Activated naive CD8-positive, alpha-beta T cell (primary cell): ENCODE results near the gene ZMYM2.
"Not testable (repeated sequence)": the region's sequence is repeated elsewhere in the genome, so short reads cannot be mapped to it uniquely, and the experiment has no call there.

Experiments used
- H3K27ac Mint-ChIP-seq: one replicate; pipeline ENCODE4 v1.8.0; 2021; ENCODE audit warnings: mixed read lengths
- H3K27me3 Mint-ChIP-seq: one replicate; pipeline ENCODE4 v1.8.0; 2021; ENCODE audit warnings: mixed read lengths
- H3K36me3 Mint-ChIP-seq: one replicate; pipeline ENCODE4 v1.8.0; 2021; ENCODE audit warnings: mixed read lengths
- H3K4me1 Mint-ChIP-seq: one replicate; pipeline ENCODE4 v1.8.0; 2021; ENCODE audit warnings: low read depth, mixed read lengths
- H3K4me3 Mint-ChIP-seq: one replicate; pipeline ENCODE4 v1.8.0; 2021; ENCODE audit warnings: mild to moderate bottlenecking, mixed read lengths
- H3K9me3 Mint-ChIP-seq: one replicate; pipeline ENCODE4 v1.8.0; 2021; ENCODE audit warnings: low read depth, mixed read lengths

The ZMYM2 gene

DNA sequence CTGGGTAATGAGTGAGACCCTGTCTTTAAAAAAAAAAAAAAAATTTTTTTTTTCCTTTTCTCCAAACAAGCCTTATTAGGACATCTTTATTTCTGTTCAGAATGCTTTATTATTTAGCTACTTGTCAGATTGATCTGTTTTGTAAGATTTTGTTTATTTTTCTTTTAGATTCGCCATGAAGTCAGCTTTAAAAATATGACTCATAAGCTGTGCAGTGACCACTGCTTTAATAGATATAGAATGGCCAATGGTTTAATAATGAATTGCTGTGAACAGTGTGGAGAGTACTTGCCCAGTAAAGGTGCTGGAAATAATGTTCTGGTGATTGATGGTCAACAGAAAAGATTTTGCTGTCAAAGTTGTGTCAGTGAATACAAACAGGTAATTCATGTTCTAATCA lies 47.7 kb downstream of the ZMYM2 start:
- Mint-ChIP-seq H3K9me3 (no peaks in the 10 kb centered on the region), H3K36me3 (peaks cover 23% of the 10 kb centered on the region), H3K27ac (no peak overlapping the region), H3K27me3 (no peaks in the 10 kb centered on the region), H3K4me3 (no peak overlapping the region), H3K4me1 (peaks cover 9% of the 10 kb centered on the region)

DNA sequence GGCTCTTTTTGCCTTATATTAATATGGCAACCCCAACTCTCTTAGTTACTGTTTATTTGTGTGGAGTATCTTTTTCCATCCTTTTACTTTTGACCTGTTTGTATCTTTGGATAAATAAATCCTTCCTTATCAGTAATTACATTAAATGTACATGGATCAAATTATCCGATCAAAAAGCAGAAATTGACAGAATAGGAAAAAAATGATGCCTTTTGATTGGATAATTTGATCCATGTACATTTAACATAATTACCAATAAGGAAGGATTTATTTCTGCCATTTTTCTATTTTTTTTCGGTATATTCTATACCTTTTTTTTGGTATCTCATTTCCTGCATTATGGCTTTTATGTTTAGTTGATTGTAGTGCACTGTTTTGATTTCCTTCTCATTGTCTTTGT lies 57.2 kb downstream of the ZMYM2 start:
- Mint-ChIP-seq H3K27me3 (no peaks in the 10 kb centered on the region), H3K9me3 (peaks cover 23% of the 10 kb centered on the region), H3K36me3 (peaks cover 48% of the 10 kb centered on the region), H3K4me3 (no peak overlapping the region), H3K27ac (no peak overlapping the region), H3K4me1 (peaks cover 32% of the 10 kb centered on the region)

DNA sequence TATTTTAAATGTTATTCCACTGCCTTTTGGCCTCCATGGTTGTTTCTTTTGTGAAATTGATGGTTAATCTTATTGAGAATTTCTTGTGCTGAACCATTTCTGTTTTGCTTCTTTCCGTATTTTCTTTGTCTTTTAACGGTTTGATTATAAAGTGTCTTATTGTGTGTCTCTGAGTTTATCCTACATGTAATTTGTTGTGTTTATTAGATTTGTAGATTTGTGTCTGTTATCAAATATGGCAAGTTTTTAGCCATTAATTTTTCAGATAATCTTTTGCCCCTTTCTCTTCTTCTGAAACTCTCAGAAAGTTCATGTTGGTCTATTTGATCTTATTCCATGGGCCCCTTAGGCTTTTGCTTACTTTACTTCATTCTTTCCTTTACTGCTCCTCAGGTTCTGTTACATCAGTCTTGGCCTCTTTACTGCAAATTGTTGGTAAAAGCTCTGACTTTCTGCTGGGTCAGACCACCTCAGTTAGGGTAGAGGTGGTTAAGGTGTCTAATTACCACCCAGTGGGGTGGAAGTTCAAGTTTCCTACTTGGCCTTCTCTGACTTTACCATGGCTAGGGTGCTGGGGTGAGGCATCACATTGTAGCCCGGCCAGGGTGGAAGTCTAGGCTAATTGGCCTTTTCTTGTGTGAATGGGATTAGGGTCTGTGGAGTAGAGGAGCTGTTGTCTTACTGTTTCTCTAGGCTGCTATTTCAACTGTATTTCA lies 58.3 kb downstream of the ZMYM2 start:
- H3K9me3 Mint-ChIP-seq, result peaks cover 23% of the 10 kb centered on the region
- no peaks in the 10 kb centered on the region for H3K27me3 Mint-ChIP-seq
- peak overlapping the region; percentile 11 for H3K4me3 Mint-ChIP-seq
- peaks cover 44% of the 10 kb centered on the region for H3K36me3 Mint-ChIP-seq
- peaks cover 40% of the 10 kb centered on the region for H3K4me1 Mint-ChIP-seq
- H3K27ac Mint-ChIP-seq, result peak overlapping the region; percentile 37

DNA sequence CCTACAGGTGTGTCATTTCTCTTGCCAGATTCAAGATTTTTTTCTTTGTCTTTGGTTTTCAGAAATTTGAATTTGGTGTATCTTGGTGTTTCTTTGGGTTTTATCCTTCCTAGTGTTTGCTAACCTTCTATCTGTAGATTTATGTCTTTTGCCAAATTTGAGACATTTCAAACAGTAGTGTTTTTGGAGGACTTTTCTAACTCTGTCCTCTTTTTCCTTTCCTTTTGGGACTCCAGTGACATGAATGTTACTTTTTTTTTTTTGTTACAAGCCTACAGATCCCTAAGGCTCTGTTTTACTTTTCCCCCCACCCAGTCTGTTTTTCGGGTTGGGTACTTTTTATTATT lies 58.8 kb downstream of the ZMYM2 start:
- H3K36me3 Mint-ChIP-seq, result peaks cover 45% of the 10 kb centered on the region
- no peak overlapping the region for H3K4me3 Mint-ChIP-seq
- peaks cover 22% of the 10 kb centered on the region for H3K9me3 Mint-ChIP-seq
- no peaks in the 10 kb centered on the region for H3K27me3 Mint-ChIP-seq
- H3K27ac Mint-ChIP-seq, result no peak overlapping the region
- H3K4me1 Mint-ChIP-seq, result peaks cover 45% of the 10 kb centered on the region

DNA sequence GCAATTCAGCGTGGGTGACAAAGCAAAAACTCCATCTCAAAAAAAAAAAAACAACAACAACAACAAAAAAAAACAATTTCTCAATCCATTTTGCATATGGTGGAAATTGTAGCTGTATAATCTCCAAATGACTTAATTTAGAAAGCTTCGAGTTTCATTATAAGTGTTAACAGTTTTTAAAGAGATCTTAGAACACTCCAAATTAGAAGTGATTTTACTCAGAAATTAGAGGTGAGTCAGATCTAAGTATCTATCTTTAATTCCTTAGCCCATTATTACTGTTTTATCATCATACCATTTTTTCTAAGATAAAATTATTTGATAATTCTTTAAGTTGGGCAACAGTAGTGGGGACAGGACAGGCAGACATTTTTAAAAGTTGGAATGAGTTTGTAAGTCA lies 60.5 kb downstream of the ZMYM2 start:
- no peak overlapping the region for H3K27ac Mint-ChIP-seq
- no peaks in the 10 kb centered on the region for H3K27me3 Mint-ChIP-seq
- H3K4me1 Mint-ChIP-seq, result peaks cover 35% of the 10 kb centered on the region
- H3K36me3 Mint-ChIP-seq, result peaks cover 33% of the 10 kb centered on the region
- H3K4me3 Mint-ChIP-seq, result no peak overlapping the region
- H3K9me3 Mint-ChIP-seq, result peaks cover 14% of the 10 kb centered on the region

DNA sequence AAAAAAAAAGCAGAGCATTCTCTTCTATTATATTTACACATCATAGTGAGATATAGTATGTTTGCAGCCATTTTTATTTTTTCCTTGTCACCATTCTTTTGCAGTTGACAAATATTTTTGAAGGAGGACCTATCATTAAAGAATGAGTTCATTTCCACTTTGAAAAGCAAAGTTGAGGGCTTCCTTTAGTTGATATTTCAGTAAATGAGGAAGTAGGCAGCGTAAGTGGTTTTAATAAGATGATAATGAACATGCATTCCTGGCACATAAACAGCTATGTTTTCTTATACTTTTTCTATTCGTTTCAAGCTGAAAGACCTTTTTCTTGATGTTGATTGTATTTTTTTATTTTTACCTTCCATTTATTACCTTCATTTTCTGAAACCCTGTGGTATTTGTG lies 66.2 kb downstream of the ZMYM2 start:
- H3K27me3 Mint-ChIP-seq, result no peaks in the 10 kb centered on the region
- H3K4me3 Mint-ChIP-seq, result no peak overlapping the region
- no peaks in the 10 kb centered on the region for H3K9me3 Mint-ChIP-seq
- H3K4me1 Mint-ChIP-seq, result peaks cover 16% of the 10 kb centered on the region
- no peak overlapping the region for H3K27ac Mint-ChIP-seq
- peaks cover 9% of the 10 kb centered on the region for H3K36me3 Mint-ChIP-seq

DNA sequence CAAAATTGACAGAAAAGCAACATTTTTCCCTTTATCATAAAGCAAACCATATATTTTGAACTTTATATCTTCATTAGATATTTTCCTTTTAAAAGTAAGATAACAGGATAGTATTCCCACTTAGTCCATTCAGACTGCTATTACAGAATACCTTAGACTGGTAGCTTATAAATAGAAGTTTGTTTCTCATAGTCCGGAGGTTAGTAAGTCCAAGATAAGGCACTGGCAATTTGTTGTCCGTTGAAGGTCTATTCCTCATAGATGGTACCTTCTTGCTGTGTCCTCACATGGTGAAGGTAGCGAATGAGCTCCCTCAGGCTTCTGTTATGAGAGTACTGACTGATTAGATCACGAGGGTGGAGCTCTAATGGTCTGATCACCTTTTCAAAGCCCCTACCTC lies 70.4 kb downstream of the ZMYM2 start:
- Mint-ChIP-seq H3K4me1 (peaks cover 2% of the 10 kb centered on the region), H3K36me3 (peaks cover 6% of the 10 kb centered on the region), H3K4me3 (no peak overlapping the region), H3K9me3 (no peaks in the 10 kb centered on the region), H3K27ac (no peak overlapping the region), H3K27me3 (no peaks in the 10 kb centered on the region)

DNA sequence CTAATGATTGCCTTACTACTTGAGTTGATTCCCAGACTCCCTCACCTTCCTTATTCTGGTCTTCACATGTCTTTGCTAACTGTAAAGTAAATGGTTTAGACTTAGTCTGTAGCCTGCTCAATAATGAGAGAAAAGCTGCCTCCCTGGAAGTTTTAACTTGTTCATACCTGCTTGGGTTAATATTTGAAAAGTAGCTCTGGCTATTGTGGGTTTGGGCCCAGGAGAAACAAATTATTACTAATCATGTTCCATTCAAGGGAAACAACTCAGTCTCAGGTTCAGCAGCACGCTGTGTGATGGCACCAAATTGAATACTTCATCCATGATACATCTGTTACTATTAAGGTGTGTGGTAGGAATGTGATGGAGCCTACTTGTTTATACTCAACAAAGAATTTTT lies 75.0 kb downstream of the ZMYM2 start:
- no peaks in the 10 kb centered on the region for H3K27me3 Mint-ChIP-seq
- H3K36me3 Mint-ChIP-seq, result peaks cover 22% of the 10 kb centered on the region
- no peaks in the 10 kb centered on the region for H3K9me3 Mint-ChIP-seq
- peaks cover 10% of the 10 kb centered on the region for H3K4me1 Mint-ChIP-seq
- H3K4me3 Mint-ChIP-seq, result no peak overlapping the region
- no peak overlapping the region for H3K27ac Mint-ChIP-seq

DNA sequence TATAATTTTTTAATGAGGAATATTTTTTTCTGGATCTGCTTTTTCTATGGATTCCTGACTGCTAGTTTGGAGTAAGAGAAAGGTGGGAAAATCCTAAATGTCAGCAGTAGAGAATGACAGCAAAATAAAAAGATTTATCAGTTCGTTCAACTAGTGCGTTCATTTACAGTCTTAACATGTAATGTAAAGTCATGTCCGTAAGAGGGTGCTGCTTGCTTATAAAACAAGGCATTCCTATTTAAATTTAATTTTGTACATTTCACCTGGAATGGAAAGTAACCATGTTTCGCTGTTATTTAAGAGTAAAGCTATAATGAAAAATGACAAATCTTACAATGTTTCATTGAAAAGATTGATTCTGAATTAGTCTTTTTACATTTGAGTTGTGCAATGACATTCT lies 76.6 kb downstream of the ZMYM2 start:
- no peaks in the 10 kb centered on the region for H3K27me3 Mint-ChIP-seq

DNA sequence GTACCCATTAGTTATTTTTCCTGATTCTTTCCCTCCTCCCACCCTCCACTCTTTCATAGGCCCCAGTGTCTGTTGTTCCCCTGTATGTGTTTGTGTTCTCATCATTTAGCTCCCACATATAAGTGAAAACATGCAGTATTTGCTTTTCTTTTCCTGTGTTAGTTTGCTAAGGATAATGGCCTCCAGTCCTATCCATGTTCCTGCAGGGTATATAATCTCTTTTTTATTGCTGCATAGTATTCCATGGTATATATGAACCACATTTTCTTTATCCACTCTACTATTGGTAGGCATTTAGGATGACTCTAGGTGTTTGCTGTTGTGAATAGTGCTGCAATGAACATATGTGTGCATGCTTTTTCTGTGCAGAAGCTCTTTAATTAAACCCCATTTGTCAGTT lies 79.4 kb downstream of the ZMYM2 start:
- Mint-ChIP-seq H3K4me3 (no peak overlapping the region), H3K27me3 (no peaks in the 10 kb centered on the region), H3K9me3 (no peaks in the 10 kb centered on the region), H3K4me1 (peaks cover 44% of the 10 kb centered on the region), H3K27ac (no peak overlapping the region), H3K36me3 (peaks cover 54% of the 10 kb centered on the region)

More for the DNA sequence above, 76.6 kb downstream of the ZMYM2 start:
- H3K9me3 Mint-ChIP-seq, result no peaks in the 10 kb centered on the region
- peaks cover 24% of the 10 kb centered on the region for H3K4me1 Mint-ChIP-seq
- no peak overlapping the region for H3K27ac Mint-ChIP-seq
- H3K36me3 Mint-ChIP-seq, result peaks cover 32% of the 10 kb centered on the region
- no peak overlapping the region for H3K4me3 Mint-ChIP-seq

DNA sequence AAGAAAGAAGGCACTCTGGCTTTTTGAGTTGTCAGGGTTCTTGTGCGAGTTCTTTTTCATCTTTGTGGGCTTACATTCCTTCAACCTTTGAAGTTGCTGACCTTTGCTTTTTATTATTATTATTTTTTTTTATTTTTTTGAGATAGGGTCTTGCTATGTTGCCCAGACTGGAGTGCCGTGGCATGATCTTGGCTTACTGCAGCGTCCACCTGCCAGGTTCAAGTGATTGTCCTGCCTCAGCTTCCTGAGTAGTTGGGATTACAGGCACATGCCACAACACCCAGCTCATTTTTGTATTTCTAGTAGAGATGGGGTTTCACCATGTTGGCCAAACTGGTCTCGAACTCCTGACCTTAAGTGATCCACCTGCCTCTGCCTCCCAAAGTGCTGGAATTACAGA lies 84.1 kb downstream of the ZMYM2 start:
- H3K4me3 Mint-ChIP-seq, H3K9me3 Mint-ChIP-seq, H3K27ac Mint-ChIP-seq, H3K27me3 Mint-ChIP-seq: not testable (repeated sequence)
- H3K36me3 Mint-ChIP-seq, result peaks cover 44% of the 10 kb centered on the region
- H3K4me1 Mint-ChIP-seq, result peaks cover 43% of the 10 kb centered on the region

DNA sequence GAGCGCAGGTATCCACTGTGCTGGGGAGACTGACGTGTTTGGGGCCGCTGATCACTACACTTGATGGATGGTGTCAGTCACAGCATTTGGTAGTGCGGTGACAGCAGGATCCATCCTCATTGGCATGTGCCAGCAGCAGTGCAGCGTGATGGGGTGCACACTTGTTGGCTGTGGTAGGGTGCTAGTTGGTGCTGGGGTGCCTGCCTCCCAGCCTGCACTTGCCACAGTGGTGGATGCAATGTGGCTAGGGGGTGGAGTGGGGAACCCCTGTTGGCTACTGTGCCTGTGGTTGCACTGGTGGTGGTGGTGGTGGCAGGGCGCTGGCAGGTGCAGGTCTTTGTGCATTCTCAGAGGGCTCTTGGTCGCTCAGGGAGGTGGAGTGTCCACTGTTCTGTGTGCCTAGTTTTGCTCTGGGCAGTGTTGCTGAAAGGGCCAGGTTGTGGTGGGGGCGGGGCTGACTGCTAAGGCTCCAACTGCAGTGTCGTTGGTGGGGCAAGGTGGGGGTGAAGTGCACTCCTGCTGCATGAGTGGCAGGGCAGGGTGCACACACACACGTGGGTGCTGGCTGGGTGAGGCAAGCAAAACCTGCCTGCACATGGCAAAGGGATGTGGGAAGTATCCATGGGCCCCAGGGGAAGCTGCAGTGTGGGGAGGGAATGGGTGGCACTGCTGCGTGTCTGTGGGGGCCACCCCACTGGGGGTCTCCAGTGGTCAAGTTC lies 84.8 kb downstream of the ZMYM2 start:
- peaks cover 37% of the 10 kb centered on the region for H3K36me3 Mint-ChIP-seq
- H3K27me3 Mint-ChIP-seq, result no peaks in the 10 kb centered on the region
- H3K9me3 Mint-ChIP-seq, result no peaks in the 10 kb centered on the region
- H3K4me3 Mint-ChIP-seq, result no peak overlapping the region
- H3K27ac Mint-ChIP-seq, result peak overlapping the region; percentile 46
- H3K4me1 Mint-ChIP-seq, result peaks cover 42% of the 10 kb centered on the region

DNA sequence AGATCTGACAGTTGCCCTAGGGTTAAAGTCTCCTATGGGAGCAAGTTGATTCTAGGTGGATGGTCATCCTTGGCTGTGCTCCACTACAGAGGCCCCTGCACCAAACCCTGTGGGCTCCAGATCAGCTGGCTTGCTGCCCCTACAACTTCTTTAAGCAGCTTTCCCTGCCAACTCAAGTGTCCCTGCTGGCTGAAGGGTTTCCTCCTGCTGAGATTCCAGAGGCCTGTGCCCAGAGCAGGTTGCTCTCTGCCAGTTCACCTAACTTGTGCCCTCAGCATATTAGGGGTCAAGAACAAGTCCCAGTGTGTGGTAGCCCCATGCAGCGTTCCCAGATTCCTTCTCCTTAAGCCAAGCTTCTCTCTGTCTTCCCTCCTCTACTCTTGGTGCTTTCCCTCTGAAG lies 85.6 kb downstream of the ZMYM2 start:
- Mint-ChIP-seq H3K36me3 (peaks cover 33% of the 10 kb centered on the region), H3K27ac (peak overlapping the region; percentile 77), H3K4me1 (peaks cover 41% of the 10 kb centered on the region)

DNA sequence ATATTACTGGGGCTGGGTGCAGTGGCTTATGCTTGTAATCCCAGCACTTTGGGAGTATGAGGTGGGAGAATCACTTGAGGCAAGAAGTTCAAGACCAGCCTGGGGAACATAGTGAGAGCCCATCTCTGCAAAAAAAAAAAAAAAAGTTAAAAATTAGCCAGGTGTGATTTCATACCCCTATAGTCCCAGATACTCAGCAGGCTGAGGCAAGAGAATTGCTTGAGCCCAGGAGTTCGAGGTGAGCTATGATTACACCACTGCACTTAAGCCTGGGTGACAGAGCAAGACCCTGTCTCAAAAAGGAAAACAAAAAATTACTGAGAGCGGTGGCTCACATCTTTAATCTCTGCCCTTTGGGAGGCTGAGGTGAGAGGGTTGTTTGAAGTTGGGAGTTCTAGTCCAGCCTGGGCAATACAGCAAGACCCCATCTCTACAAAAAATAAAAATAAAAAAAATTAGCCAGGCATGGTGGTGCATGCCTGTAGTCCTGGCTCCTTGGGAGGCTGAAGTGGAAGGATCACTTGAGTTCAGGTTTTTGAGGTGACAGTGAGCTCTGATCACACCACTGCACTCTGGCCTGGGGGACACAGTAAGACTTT lies 87.5 kb downstream of the ZMYM2 start:
- Mint-ChIP-seq H3K27me3 (no peaks in the 10 kb centered on the region), H3K4me1 (peaks cover 36% of the 10 kb centered on the region), H3K9me3 (no peaks in the 10 kb centered on the region), H3K36me3 (peaks cover 16% of the 10 kb centered on the region), H3K4me3 (no peak overlapping the region), H3K27ac (peak overlapping the region; percentile 22)

More for the DNA sequence above, 85.6 kb downstream of the ZMYM2 start:
- Mint-ChIP-seq H3K9me3 (no peaks in the 10 kb centered on the region), H3K4me3 (no peak overlapping the region), H3K27me3 (no peaks in the 10 kb centered on the region)

DNA sequence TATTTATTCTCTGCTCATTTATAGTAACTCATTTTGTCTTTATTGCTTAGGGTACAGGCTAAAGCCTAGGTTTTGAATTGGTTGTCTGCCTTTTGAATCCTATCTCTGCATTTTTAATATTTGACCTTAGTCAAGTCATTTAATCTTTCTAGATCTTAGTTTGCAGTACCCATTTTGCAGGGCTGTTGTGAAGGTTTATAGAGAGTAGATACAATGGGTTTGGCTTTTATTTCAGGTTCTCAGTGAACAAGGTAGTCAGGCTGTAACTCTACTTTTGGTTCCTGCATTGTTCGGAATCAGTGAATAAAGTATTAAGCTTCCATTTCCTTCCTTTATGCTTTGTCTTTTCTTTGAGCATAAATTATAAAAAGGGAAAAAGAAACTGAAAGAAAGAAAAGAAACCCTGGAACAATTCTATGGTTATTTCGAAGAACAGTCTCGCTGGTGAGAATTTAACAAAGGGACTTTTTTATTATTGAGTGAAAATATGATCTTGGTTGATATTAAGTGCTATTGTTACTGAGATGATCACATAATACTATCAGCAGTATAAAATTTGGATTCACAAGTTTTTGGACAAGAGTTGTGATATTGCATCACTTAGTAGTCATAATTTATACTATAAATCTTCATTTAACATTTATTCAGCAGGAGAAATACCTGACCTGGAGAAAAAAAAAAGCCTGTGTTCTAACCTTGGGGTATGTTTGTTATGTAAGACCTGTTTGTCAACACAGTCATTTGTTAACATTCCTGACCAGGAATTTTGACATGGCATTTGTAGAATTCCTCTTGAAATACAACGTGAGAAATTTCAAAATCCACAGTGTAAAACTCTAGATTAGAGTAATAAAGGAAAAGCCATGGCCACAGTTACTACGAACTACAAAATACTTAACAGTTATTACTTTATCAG lies 91.3 kb downstream of the ZMYM2 start:
- H3K36me3 Mint-ChIP-seq, result peaks cover 6% of the 10 kb centered on the region
- H3K27ac Mint-ChIP-seq, result peak overlapping the region; percentile 52
- H3K4me3 Mint-ChIP-seq, result peak overlapping the region; percentile 48
- H3K4me1 Mint-ChIP-seq, result peaks cover 21% of the 10 kb centered on the region
- no peaks in the 10 kb centered on the region for H3K27me3 Mint-ChIP-seq
- H3K9me3 Mint-ChIP-seq, result no peaks in the 10 kb centered on the region
